ENCODE results near the gene MDM2.
"Not testable (repeated sequence)": the region's sequence is repeated elsewhere in the genome, so short reads cannot be mapped to it uniquely, and the experiment has no call there.

MDM2 gene

DNA sequence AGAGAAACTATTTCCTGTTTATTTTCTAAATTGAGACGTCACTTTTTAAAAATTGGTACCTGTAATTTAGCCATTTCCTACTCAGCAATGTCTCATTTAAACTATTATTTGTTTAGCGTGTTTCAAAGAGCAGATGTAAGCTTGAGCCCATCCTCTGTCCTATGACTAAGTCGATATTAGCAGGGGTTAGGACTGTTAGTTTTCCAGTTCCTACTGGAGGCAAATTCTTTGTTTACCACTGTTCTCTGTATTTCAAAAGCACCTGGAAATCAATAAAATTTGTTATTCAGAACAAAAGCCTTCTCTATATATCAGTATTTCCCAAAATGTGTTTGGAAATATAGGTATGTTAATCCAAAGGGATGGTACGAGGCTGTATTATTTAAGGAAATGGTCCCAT, 42.4 kb downstream of the MDM2 start:
- no peak for DNase-seq (ENCODE audit: low read depth in 1 of 2, low spot score in 1 of 2)

GRCh38 chr12:68851592-68852306, 43.8 kb downstream of the MDM2 start:
- DNase-seq (ENCODE audit: low read depth in 1 of 2, low spot score in 1 of 2), result no peak

DNA sequence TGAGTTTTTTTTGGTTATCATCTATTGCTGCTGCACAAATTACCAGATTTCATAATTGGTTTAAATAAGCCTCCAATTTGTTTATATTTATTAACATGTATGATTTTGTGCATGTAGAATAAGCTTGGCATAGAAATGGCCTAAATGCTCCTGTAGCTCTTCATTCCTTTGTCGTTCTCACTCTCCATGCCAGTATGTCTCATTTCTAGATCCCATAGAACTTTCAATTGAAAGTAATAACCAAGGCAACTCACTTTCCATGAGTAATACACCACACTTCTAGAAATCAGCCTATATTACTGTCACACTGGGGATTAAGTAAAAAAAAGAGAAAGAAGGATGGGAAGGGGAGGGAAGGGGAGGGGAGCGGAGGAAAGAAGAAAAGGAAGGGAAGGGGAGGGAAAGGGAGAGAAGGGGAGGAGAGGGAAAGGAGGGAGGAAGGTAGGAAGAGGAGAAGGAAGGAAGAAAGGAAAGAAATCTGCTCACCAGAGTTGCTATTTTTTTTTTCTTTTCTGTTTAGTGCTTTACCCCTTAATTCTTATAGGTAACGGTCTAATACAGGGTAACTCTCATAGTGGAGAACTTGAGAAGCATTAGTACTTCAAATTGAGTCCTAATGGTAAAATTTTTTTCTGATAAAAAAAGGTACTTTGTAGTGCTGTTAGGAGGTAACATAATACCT, 45.6 kb downstream of the MDM2 start:
- DNase-seq (ENCODE audit: low read depth in 1 of 2, low spot score in 1 of 2), result no peak

GRCh38 chr12:68854078-68854468, 46.1 kb downstream of the MDM2 start:
- no peak for DNase-seq (ENCODE audit: low read depth in 1 of 2, low spot score in 1 of 2)

GRCh38 chr12:68854554-68854953, 46.6 kb downstream of the MDM2 start:
- no peak for DNase-seq (ENCODE audit: low read depth in 1 of 2, low spot score in 1 of 2)

- no peak for DNase-seq (ENCODE audit: low read depth in 1 of 2, low spot score in 1 of 2)
Measured at GRCh38 chr12:68855111-68855510, 47.1 kb downstream of the MDM2 start.

GRCh38 chr12:68855771-68856170, 47.8 kb downstream of the MDM2 start:
- no peak for DNase-seq (ENCODE audit: low read depth in 1 of 2, low spot score in 1 of 2)

DNA sequence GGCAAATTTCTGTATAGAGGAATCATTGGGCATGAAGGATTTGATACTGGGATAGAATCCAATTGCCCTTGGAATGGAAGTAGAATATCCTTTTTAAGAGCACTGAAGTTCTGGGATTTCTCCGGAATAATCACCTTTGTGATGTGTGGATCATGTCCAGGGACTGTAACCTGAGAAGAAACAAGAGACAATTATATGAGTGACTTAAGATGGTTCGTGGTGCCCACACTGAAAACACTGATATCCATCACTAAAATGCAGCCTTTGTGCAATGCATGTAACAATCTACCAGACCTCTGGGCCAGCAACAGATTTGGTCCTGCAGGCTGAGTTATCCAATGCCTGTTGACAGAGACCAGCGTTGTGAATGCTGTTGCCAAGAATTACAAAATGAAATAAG, 48.5 kb downstream of the MDM2 start:
- no peak for DNase-seq (ENCODE audit: low read depth in 1 of 2, low spot score in 1 of 2)

DNA sequence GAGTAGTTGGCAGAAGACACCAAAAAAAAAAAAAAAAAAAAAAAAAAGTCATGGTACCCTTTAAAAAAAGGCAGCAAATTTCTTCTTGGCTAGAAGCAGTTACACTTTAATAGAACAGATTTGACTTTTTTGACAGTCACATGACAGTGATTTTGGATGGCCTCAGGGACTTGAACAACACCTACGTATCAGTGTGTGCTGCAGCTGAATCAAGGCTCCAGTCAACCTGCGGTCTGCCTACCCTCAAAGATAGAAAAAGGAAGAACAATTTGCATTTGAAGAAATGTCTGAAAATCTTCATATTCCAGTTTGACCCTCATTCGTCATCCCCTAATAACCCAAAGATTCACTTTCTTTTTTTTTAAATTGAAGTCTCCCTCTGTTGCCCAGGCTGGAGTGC, 53.9 kb downstream of the MDM2 start:
- no peak for DNase-seq (ENCODE audit: low read depth in 1 of 2, low spot score in 1 of 2)

DNA sequence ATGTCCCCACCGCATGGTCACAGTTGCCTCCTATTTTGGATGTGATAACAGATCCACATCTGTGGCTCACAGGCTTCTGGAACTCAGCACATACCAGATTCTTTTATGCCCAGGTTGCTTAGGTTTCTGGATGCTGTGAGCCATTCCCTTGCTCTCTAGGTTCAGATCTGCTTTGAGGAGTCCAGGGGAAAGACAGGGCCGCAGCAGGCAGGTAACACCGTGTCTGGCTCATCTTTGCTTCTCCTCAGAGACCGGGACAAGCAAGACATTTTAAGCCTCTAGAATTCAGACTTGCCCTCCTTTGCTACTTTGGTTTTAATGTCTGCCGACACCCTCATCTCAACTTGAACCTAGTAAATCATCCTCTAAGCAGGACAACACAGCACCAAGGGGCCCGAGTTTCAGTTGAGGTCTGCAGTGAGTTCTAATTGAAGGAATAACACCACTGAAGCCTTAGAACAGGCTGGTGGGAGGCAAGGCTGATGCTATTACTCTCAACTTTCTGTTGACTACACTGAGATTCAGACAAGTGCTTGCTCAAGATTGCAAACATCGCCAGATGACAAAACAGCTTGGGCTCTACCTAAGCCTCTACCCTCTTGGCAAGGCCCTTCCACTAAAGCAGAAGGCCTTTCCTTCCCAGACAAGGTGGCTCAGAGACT, 55.3 kb downstream of the MDM2 start:
- DNase-seq (ENCODE audit: low read depth in 1 of 2, low spot score in 1 of 2), result no peak

GRCh38 chr12:68863886-68864454, 56.0 kb downstream of the MDM2 start:
- not testable (repeated sequence) for DNase-seq (ENCODE audit: low read depth in 1 of 2, low spot score in 1 of 2)

GRCh38 chr12:68864604-68865003, 56.6 kb downstream of the MDM2 start:
- DNase-seq (ENCODE audit: low read depth in 1 of 2, low spot score in 1 of 2), result no peak

DNA sequence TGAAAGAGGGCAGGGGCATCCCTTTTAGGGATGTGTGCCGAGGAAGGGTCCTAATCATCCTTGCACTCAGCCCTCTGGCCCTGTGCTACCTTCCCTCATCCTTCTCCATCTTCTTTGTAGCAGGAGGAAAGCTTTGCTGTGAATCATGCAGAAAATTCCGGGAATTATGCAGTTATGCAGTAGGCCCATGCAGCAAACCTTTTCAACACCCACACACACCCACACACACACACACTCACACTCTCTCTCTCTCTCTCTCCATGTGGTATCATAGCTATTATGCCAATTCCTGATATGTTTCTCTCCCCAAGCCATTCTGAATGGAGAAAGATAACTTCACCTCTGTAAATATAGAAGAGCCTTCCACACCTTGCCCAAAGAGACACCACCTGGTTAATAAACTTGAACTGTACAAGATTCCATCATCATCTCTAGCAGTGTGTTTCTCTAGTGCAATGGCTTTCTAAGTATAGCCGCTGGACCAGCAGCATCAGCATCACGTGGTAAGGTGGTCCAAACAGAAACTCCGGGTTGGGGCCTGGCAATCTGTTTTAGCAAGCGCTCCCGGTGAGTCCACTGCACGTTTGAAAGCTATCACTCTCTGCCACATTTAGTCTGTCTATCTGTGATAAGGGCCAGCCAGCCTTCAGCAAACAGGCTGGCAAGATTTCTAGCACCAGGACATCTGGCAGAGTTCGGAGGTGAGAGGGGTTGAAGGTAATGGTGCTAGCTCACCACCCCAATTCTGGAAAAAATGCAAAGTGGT, 57.6 kb downstream of the MDM2 start:
- DNase-seq (ENCODE audit: low read depth in 1 of 2, low spot score in 1 of 2), result no peak

GRCh38 chr12:68866950-68867349, 59.0 kb downstream of the MDM2 start:
- no peak for DNase-seq (ENCODE audit: low read depth in 1 of 2, low spot score in 1 of 2)

- no peak for DNase-seq (ENCODE audit: low read depth in 1 of 2, low spot score in 1 of 2)
Measured at GRCh38 chr12:68867606-68868005, 59.6 kb downstream of the MDM2 start.

DNA sequence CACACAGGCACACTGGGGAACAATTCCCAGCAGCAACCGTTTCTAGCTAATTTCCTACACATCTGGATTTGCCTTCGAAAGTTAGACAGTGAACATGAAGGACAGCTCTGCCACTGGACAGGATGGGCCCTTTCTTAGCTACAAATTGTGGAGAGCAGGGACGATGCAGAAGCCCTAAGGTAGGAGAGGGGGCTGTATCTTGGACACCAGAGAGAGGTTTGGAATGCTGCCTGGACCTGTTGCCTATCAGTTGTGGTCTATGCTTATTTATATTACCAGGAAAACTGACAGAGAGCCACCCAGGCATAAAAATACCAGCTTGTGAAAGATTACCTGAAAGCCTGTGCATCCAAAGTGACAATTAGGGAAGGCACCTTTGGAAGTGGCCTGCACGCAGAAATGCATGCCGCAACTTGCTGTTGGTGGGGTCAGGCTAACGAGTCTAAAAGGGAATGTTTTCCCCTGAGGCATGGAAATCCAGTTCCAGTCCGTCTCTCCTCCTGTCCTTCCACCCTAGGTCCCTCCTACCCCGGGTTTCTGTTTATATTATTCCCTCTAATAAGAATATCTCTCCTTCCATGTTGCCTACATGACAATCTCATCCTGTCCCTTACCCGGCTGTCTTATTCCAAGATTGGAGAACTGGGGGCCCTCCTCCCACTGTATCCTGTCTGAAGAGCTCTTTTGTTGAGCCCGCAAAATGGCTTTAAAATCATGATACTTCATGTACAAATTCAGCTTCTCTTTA, 60.2 kb downstream of the MDM2 start:
- no peak for DNase-seq (ENCODE audit: low read depth in 1 of 2, low spot score in 1 of 2)

- no peak for DNase-seq (ENCODE audit: low read depth in 1 of 2, low spot score in 1 of 2)
Measured at GRCh38 chr12:68870011-68870410, 62.0 kb downstream of the MDM2 start.

DNA sequence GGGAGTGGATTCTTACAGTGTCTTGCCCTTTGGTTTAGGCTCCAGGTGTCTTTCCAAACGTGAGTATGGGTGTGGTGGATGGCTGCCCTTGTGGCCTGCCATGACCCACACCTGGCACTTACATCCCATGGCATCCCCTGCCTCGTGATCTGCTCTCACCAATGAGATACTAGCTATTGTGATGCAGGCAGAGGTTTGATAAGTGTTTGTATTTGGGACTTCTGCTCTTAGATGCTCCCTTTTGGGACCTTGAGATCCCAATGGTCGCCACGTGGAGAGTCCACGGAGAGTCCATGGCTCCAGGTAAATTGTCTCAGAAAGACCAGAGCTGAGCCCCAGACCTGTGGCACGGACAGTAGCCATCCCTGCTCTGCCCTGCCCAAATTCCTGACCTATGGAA, 62.5 kb downstream of the MDM2 start:
- DNase-seq (ENCODE audit: low read depth in 1 of 2, low spot score in 1 of 2), result no peak

DNA sequence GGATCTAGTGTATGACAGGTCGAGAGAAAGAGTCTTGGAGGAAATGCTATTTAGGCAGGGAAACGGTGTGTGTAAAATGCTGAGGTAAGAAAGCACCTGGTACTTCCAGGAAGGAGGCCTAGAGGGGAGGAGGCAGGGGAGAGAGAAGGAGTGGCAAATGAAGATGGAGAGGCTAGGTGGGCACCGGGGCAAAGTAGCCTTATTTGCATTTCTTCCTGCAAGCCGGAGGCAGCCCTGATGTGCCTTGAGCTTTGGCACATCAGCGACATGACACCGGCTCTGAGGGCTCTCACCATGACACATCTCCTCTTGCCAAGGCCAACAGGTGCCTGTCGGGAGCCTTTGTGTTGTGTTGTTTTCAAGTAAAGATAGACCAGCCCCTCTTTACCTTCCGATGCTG, 63.4 kb downstream of the MDM2 start:
- DNase-seq (ENCODE audit: low read depth in 1 of 2, low spot score in 1 of 2), result no peak

- DNase-seq (ENCODE audit: low read depth in 1 of 2, low spot score in 1 of 2), result no peak
Measured at GRCh38 chr12:68871921-68872320, 63.9 kb downstream of the MDM2 start.

- no peak for DNase-seq (ENCODE audit: low read depth in 1 of 2, low spot score in 1 of 2)
Measured at GRCh38 chr12:68873316-68873715, 65.3 kb downstream of the MDM2 start.
